ENCODE results near the gene RNF224. TPM values are rescaled to one million over a fixed set of nuclear protein-coding genes. Genes with fewer than 3 reads are reported as not detected.

The RNF224 gene
- total RNA-seq, 1 experiment from 2014 or later: 1.2 TPM

- Histone ChIP-seq H4K20me1 (ENCODE audit: low read length) (no peaks in the 10 kb centered on the region), H3K9me2 (replicated peaks; ENCODE audit: low read length) (no peaks in the 10 kb centered on the region), H3K36me3 (ENCODE audit: low read depth, low read length) (no peaks in the 10 kb centered on the region), H3K4me2 (ENCODE audit: low read length) (no peak overlapping the region), H3K79me2 (ENCODE audit: low read length) (peaks cover 9% of the 10 kb centered on the region), H3K27me3 (ENCODE audit: low read length) (no peaks in the 10 kb centered on the region), H3K9me3 (ENCODE audit: low read length) (no peaks in the 10 kb centered on the region), H3K4me3 (ENCODE audit: low read length) (no peak overlapping the region), H3K4me1 (ENCODE audit: insufficient read depth, low read length) (peaks cover 29% of the 10 kb centered on the region), H3F3A (ENCODE audit: low read length, unreplicated experiment) (no peaks in the 10 kb centered on the region), H3K27ac (ENCODE audit: low read length) (no peak overlapping the region), H3K9ac (ENCODE audit: low read length) (no peak overlapping the region), H2AFZ (ENCODE audit: low read length) (no peak overlapping the region)
- BruUV-seq (replicated peaks): no TSS peak
- DNase-seq (no peak), ATAC-seq (no peak)
- CTCF ChIA-PET: no interaction called here
- intact Hi-C loops (cut with micrococcal nuclease): loop anchor here (5.0 kb wide), 2 partner anchors 43 to 113 kb away; partner anchors contain the start of genes ANAPC2 and SSNA1
- POLR2A ChIA-PET (ENCODE audit: unreplicated experiment): interaction anchor here (0.6 kb wide), 1 partner anchor 166 kb away, joined by 3 read pairs; no protein-coding TSS in a partner anchor
- TF ChIP-seq CTCF (conservative IDR thresholded peaks at IDR 0.05; ENCODE audit: low read depth, low read length): no peak
- no peak for TF ChIP-seq EZH2 (IDR thresholded peaks at IDR 0.05; ENCODE audit: low read length, unreplicated experiment)
- TF ChIP-seq EZH2phosphoT487 (IDR thresholded peaks at IDR 0.05; ENCODE audit: borderline replicate concordance, low read length): no peak
Measured at GRCh38 chr9:137229903-137230704, 2.8 kb downstream of the RNF224 start.

- CTCF ChIA-PET: no interaction called here
- no peak for ATAC-seq
- intact Hi-C loops (cut with micrococcal nuclease): no loop called here
- Histone ChIP-seq H3K9me3 (ENCODE audit: low read length) (no peaks in the 10 kb centered on the region), H3F3A (ENCODE audit: low read length, unreplicated experiment) (no peaks in the 10 kb centered on the region), H3K27me3 (ENCODE audit: low read length) (no peaks in the 10 kb centered on the region), H3K4me1 (ENCODE audit: insufficient read depth, low read length) (peaks cover 21% of the 10 kb centered on the region), H4K20me1 (ENCODE audit: low read length) (no peaks in the 10 kb centered on the region), H3K4me2 (ENCODE audit: low read length) (no peak within 1 kb of the TSS), H3K79me2 (ENCODE audit: low read length) (peaks cover 1% of the 10 kb centered on the region), H2AFZ (ENCODE audit: low read length) (no peak within 1 kb of the TSS), H3K27ac (ENCODE audit: low read length) (no peak within 1 kb of the TSS), H3K4me3 (ENCODE audit: low read length) (no peak within 1 kb of the TSS), H3K9ac (ENCODE audit: low read length) (no peak within 1 kb of the TSS), H3K36me3 (ENCODE audit: low read depth, low read length) (no peaks in the 10 kb centered on the region), H3K9me2 (replicated peaks; ENCODE audit: low read length) (no peaks in the 10 kb centered on the region)
- no peak for DNase-seq
- POLR2A ChIA-PET (ENCODE audit: unreplicated experiment): interaction anchor here (0.6 kb wide), 1 partner anchor 166 kb away, joined by 3 read pairs; no protein-coding TSS in a partner anchor
- TF ChIP-seq EZH2 (IDR thresholded peaks at IDR 0.05; ENCODE audit: low read length, unreplicated experiment): no peak
- no peak for TF ChIP-seq CTCF (conservative IDR thresholded peaks at IDR 0.05; ENCODE audit: low read depth, low read length)
- no peak for TF ChIP-seq EZH2phosphoT487 (IDR thresholded peaks at IDR 0.05; ENCODE audit: borderline replicate concordance, low read length)
- BruUV-seq (replicated peaks): no TSS peak
Measured at GRCh38 chr9:137230705-137231371, 3.5 kb downstream of the RNF224 start, which contains the start of gene SLC34A3. SLC34A3 (plus strand) TSS chr9:137230901; CDS start chr9:137231703, 802 bp downstream.

All from PC-3 (cell line).